22Rv1 (cell line): ENCODE data around the gene FBXW7.

ENCODE experiments used
- CTCF ChIP-seq: fragments of 450-650 bp; IDR thresholded peaks from 2 replicates; pipeline ENCODE4 v1.5.1; 2017; ENCODE audit warnings: mild to moderate bottlenecking
- ZFX ChIP-seq: fragments of 450-650 bp; IDR thresholded peaks from 2 replicates; pipeline ENCODE4 v1.6.1; 2017; ENCODE audit warnings: antibody characterized with exemption, borderline replicate concordance

- TF ChIP-seq CTCF (no peak), ZFX (no peak)
These were observed 107.9 kb downstream of the FBXW7 start for GRCh38 chr4:152427981-152428380.
